ENCODE results near the gene LCN1.

Gene LCN1

GRCh38 chr9:135489188-135489906 lies 31.9 kb upstream of the LCN1 start:
- DNase-seq, result no peak

- DNase-seq, result no peak
Measured at GRCh38 chr9:135490166-135490870, 30.9 kb upstream of the LCN1 start.

DNA sequence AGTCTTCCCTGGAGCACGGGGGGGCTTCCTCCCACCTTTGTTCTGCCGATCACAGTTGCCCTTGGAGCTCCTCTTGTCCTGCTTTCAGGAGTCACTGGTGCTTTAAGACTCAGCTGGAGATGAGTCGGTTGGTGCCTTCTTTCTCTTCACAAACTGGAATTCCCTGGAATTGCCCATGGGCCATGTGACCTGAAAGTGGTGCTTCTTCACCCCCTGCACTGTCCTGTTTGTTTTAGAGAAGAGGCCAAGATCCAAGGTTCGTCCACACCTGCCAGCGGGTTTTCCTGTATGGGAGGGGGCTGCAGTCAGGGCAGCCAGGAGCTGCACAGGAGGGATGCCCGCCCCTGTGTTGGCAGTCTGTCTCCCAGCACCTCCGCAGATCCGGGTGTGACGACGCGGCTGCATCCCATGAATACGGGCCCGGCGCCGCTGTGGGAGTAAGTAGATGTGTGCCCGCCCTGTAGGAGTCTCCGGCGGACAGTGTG lies 30.2 kb upstream of the LCN1 start:
- no peak for DNase-seq

DNA sequence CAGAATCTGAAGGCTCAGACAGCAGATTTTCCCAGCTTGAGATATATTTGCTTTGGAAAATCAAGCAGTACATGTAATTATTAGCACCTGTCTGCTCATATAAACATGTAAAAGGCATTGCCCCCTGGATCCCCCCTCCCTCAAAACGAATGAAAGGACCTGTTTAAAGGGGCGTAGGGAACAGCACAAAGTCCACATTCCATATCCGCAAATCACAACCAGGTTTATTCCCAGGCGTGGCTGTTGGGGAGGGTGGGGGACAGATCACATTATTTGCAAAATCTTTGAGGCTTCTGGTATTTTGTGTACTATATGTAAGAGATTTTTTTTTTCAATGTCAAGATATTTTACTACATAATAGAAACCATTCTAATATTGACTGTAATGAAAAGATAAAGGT lies 29.5 kb upstream of the LCN1 start:
- DNase-seq, result no peak

DNA sequence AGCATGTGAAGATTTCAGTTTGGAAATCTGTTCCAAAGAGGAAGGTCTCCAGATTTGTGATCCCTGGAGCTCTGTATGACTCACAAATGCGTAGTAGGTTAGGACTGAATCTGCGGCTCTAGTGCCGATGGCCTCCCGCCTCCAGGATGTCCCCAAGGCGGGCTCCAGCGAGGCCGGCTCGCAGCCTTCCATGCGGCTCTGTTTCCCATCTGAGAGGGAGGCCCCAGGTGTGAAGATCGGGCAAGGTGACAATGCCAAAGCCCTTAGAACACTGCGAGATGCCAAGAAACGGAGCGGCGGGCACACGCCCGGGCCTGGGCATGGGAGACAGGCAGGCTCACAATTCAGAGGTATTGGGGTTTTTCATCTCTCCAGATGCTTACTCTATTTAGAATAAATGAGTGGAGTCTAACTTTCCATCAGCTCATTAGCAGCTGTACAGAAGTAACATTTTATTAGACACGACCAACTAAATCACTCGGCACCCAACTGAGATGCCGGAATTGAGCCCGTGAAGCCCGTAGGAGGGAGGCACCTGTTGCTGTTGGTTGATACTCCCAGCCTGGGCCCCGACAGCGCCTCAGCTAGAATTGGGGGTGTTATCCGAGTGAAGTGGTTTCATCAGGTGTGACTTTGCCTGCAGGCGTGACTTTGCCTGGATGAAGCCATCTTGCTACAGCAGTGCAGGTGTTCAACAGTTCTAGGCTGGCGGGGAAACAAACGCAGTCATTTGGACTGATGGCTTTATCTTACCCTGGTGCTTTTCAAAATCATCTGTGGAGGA lies 28.2 kb upstream of the LCN1 start:
- DNase-seq, result no peak

DNA sequence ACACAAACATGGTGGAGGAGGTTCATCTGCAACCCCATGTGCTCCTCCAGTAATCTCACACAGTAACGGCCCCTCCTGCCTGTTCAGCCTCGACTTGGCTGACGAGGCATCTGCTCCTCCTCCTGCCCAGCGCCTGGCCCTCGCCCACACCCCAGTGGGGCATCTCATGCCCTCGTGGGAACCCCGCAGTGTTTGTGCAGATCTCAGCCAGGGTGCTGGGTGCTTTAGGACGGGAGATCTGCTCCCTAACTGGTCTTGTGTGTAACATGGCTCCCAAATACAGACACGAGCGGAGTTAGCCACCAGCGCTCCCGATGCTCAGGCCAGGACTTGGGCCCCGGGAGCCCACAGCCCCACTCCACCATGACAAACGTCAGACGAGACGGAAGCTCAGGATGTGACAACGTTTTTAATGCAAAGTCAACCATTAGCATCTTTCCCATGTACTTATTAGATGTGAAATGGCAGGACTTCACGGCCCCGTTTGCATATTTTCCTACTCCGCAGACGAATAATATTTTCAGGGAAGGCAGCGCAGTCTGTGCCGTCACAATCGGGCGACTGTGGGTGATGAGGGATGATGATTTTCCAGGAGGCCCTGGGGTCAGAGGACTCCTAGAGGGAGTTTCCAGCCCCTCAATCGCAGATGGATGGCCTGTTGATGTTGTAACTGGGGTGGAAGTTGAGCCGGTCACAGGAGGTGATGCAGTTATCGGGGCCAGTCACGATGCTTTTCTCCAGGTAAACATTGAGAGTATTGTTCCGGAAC lies 26.3 kb upstream of the LCN1 start:
- DNase-seq, result no peak

DNA sequence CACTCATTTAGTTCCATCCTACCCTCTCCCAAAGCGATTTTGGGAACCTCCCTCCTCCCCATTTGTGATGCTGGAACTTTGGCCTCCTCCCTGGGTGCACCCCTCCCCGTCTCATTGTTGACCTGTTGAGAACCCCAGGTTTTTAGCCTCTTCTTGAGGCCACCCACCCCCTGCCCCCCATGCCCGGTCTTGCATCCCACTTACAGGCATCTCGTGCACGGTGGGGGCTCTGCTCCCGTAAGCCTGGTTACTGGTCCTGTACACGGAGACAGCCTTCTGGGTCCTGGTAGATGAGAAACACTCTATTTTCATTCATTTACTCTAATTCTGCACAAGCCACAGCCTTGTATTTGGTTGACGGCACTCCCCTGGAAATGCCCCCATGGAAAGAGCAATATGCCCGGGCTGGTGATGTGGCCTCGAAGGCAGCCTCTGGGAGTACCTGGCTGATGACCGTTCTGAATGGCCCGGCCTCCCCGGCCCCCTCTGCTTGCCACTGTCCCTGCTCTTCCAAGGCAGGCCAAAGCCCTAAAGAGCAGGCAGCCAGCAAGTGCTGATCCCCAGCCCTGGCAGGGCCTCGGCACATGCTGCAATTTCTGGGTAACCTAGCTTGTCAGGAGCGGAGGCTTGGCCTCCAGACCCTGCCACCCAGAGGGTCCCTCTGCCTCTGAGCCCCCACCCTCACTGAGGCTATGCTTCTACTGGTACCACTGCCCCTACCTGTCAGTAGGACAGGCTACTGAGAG lies 22.7 kb upstream of the LCN1 start:
- DNase-seq, result no peak

- peak; percentile 51 for DNase-seq
Measured at GRCh38 chr9:135499326-135500070, 21.7 kb upstream of the LCN1 start.

DNA sequence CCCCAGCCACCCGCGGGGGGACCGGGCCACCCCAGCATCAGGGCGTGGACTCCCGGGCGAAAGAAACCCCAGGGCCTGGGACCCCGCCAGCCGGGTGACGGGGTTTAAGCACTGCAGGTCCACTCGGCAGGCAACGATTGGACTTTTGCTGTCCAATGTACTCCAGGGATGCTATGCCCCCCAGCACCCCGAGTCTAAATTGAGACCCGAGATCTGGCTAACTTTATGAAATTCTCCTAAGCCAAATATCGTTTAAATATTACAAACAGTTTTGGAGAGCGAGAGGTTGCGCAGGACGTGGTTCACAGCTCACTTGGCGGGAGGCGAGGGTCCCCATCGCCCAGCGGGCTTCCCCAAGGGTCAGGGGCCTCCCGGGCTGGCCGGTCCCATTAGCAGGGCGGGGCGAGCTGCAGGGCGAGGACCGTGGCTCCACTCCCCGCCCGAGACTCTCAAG lies 21.1 kb upstream of the LCN1 start:
- DNase-seq, result no peak

- DNase-seq, result no peak
Measured at GRCh38 chr9:135500525-135501260, 20.5 kb upstream of the LCN1 start, which contains the start of gene MRPS2. TSS of gene MRPS2 (plus strand) at chr9:135500682. CDS start at chr9:135500711, 29 bp downstream.

- no peak for DNase-seq
Measured at GRCh38 chr9:135501261-135502167, 19.7 kb upstream of the LCN1 start.

DNA sequence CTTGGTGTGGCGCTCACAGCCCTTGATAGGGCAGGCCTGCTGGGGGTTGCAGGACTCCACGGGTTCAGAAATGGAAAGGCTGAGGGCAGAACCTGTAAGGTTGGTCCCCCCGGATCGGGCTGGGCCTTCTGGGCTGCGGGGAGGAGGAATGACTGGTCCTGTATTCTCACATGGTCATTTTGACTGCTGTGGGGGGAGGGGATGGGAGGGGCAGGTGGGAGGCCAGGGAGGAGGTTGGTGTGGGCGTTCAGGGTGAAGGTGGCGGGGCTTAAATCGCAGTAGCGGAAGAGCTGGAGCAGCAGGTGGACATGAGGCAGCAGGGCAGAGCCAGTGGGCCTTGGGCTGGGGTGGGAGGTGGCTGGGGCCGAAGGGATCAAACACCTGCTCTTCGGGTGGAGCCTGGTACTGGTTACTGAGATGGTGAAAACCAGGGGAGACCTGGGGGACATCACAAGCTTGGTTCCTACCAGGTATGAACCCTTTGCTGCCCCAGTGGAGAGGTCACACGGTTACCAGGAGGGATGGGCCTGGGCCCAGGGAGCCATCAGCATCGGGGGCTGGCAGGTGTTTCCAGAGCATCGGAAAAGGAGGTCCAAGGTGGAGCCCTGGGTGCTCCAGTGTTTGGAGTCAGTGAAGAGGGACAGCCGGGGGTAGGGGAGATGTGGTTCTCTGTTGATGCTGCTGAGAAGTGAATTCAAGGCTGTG lies 18.9 kb upstream of the LCN1 start:
- DNase-seq, result no peak

DNA sequence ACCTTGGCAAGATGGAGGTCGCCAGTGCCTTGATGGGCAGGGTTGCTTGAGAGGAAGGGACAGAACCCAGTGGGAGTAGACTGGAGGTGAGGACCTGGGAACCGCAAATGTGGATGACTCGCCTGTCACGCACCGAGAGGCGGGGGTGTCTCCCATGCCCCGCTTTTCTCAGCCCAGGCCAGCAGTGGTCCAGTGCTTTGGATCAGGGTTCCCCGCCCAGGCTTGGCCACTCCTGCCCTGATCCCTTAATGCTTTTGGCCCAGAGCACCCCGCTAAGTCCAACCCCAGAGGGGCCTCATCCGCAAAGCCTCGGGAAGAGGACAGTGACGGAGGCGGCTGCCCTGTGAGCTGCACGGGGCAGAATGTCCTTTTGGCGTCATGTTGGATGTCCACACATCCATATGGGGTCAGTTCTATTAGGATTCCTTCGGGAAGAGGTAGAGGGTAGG lies 18.3 kb upstream of the LCN1 start:
- DNase-seq, result no peak

DNA sequence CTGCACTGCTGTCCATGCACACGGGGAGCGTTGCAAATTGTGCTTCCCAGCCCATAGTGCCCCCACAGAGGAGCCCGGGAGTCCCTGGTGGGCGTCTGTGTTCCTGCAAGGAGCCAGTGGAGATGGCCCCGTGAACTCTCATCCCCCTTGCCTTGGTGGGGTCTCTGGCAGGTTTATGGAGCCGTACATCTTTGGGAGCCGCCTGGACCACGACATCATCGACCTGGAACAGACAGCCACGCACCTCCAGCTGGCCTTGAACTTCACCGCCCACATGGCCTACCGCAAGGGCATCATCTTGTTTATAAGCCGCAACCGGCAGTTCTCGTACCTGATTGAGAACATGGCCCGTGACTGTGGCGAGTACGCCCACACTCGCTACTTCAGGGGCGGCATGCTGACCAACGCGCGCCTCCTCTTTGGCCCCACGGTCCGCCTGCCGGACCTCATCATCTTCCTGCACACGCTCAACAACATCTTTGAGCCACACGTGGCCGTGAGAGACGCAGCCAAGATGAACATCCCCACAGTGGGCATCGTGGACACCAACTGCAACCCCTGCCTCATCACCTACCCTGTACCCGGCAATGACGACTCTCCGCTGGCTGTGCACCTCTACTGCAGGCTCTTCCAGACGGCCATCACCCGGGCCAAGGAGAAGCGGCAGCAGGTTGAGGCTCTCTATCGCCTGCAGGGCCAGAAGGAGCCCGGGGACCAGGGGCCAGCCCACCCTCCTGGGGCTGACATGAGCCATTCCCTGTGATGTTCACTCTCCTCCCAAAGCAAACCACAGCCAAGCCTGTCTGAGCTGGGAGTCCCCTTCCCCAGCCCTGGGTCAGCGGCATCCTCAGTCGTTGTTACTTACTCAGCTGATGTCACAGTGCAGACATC lies 17.6 kb upstream of the LCN1 start:
- DNase-seq, result no peak

GRCh38 chr9:135504262-135505243 lies 16.7 kb upstream of the LCN1 start:
- DNase-seq, result no peak

Data from NCI-H1694 (cell line).